Pancreas (tissue), 10 donors: Measurements from ENCODE around the gene SLC27A3. TPM values are rescaled to one million over a fixed set of nuclear protein-coding genes. Genes with fewer than 3 reads are reported as not detected.

Source experiments
- ATAC-seq, 4 donors: fragments of 200-7000 bp; cut with Tn5 transposase; one replicate each; pipeline versions ENCODE4 v1.8.0 to v1.9.1; 2020; ENCODE audit warnings: mild to moderate bottlenecking in 4 of 4, moderate library complexity in 4 of 4
- DNase-seq, 6 donors: peaks; one replicate each; pipeline ENCODE4 v3.0.0-alpha.2; 2020
- FAIRE-seq: peaks from 2 replicates; lab custom pipeline; 2012; peaks lifted over from hg19 to GRCh38; lab: Jason Lieb, UNC
- H3K27ac ChIP-seq, 4 donors: fragments of 200-600 bp; sonication (generic); 1 replicate in 3 of 4; 2 replicates in 1 of 4; pipeline versions ENCODE4 v1.5.0 to v1.8.0; 2020
- H3K27me3 ChIP-seq, 4 donors: fragments of 200-600 bp; one replicate each; pipeline ENCODE4 v1.8.0; 2021
- H3K36me3 ChIP-seq, 3 donors: fragments of 200-600 bp; sonication (generic) in 1 of 3; one replicate each; pipeline versions ENCODE4 v1.5.0 to v1.8.0; 2020 to 2021
- H3K4me1 ChIP-seq, 3 donors: fragments of 200-600 bp; one replicate each; pipeline ENCODE4 v1.8.0; 2021
- H3K4me3 ChIP-seq, 4 donors: fragments of 200-600 bp; sonication (generic) in 2 of 4; one replicate each; pipeline versions ENCODE4 v1.5.0 to v1.8.0; 2020 to 2021
- H3K9me3 ChIP-seq, 4 donors: fragments of 200-600 bp; one replicate each; pipeline ENCODE4 v1.8.0; 2021
- CTCF ChIP-seq, 4 donors: fragments of 200-600 bp; sonication (generic) in 3 of 4; IDR thresholded peaks; one replicate each; pipeline versions ENCODE4 v1.5.0 to v1.8.0; 2021; ENCODE audit warnings: antibody characterized with exemption in 4 of 4
- WGBS, 2 donors: extraction: QIAGEN DNeasy Blood & Tissue Kit; methylation state at CpG; one replicate each; pipeline ENCODE4 v1.1.7; 2013; 5-methylcytosine and 5-hydroxymethylcytosine counted together
- intact Hi-C, 3 donors: fragments of 100-400 bp; cut with DNase I; formaldehyde crosslinking; loops; one replicate each; pipeline versions ENCODE4 v1.11.1 to v1.14.2; 2022
- polyA plus RNA-seq, 2 donors: library from polyadenylated mRNA; stranded (reverse); fragments of 200-250 nt; gene quantifications; one replicate each; pipeline ENCODE4 v1.2.3, GENCODE V29; 2013
- total RNA-seq, 6 donors: library from RNA; stranded (reverse); fragmentation: NEBNext Ultra II Directional in 4 of 6; extraction: Animal tissue kit (Norgen Biotek cat#: 25700) in 4 of 6; gene quantifications; one replicate each; pipeline versions ENCODE4 v1.2.1 to v1.2.4, GENCODE V29; 2021 to 2023
- donor health status: healthy with polysubstance abuse.
- donor health status: DM: no; HTN: no; CAD: no; lungs with moderate emphysema.
- donor health status: DM: no; HTN: no; CAD: no.
- donor health status: control.
- donor health status: control.
- donor health status: Bipolar disorder and iron deficiency.
- donor health status: DM: yes; HTN: yes; CAD: no.
- donor health status: DM: no; HTN: no; CAD: no.
- donor health status: DM: no; HTN: no; CAD: no.
- donor health status: DM: yes; HTN: yes; CAD: no.

Gene SLC27A3
- total and polyA plus RNA-seq, 8 donors, result 9.0 to 64.0 (median 13.1) TPM

- TF ChIP-seq CTCF (IDR thresholded peaks at IDR 0.05), result no peak
- Histone ChIP-seq H3K36me3 (peaks cover 0 to 20% (median 0%) of the 10 kb centered on the region in 3 donors), H3K4me1 (peaks cover 10 to 22% (median 14%) of the 10 kb centered on the region in 3 donors), H3K27me3 (no peaks in the 10 kb centered on the region), H3K9me3 (no peaks in the 10 kb centered on the region), H3K27ac (no peak overlapping the region), H3K4me3 (no peak overlapping the region)
- DNase-seq (no peak), ATAC-seq (no peak), FAIRE-seq (no peak)
- intact Hi-C loops, result no loop called here
- WGBS, 2 donors, result 94 to 97% methylated on average over 2 of the region's 2 CpGs
Observed at GRCh38 chr1:153771261-153771660, 3.9 kb upstream of the SLC27A3 start.

- Histone ChIP-seq H3K36me3 (peaks cover 0 to 20% (median 0%) of the 10 kb centered on the region in 3 donors), H3K9me3 (no peaks in the 10 kb centered on the region), H3K27me3 (no peaks in the 10 kb centered on the region), H3K4me1 (peaks cover 13 to 28% (median 19%) of the 10 kb centered on the region in 3 donors), H3K27ac (no peak overlapping the region), H3K4me3 (no peak overlapping the region)
- FAIRE-seq (no peak), ATAC-seq (no peak), DNase-seq (peak in 2 of 6 donors; percentile 27 to 58)
- no peak for TF ChIP-seq CTCF (IDR thresholded peaks at IDR 0.05)
- 82 to 88% methylated on average over 20 to 21 of the region's 21 CpGs for WGBS, 2 donors
- intact Hi-C loops, result no loop called here
Observed at GRCh38 chr1:153771841-153772593, 3.2 kb upstream of the SLC27A3 start.

GRCh38 chr1:153773096-153773921 lies 1.9 kb upstream of the SLC27A3 start:
- no peak overlapping the region for H3K4me3 ChIP-seq
- 77 to 80% methylated on average over 12 of the region's 12 CpGs for WGBS, 2 donors
- TF ChIP-seq CTCF (IDR thresholded peaks at IDR 0.05), result no peak
- no peaks in the 10 kb centered on the region for H3K9me3 ChIP-seq
- ATAC-seq, result no peak
- no peaks in the 10 kb centered on the region for H3K27me3 ChIP-seq
- no peak for FAIRE-seq
- intact Hi-C loops, result no loop called here
- no peak for DNase-seq
- peaks cover 0 to 16% (median 0%) of the 10 kb centered on the region in 3 donors for H3K36me3 ChIP-seq
- peak overlapping the region in 2 of 4 donors; percentile 19 to 22 for H3K27ac ChIP-seq
- peaks cover 13 to 36% (median 18%) of the 10 kb centered on the region in 3 donors for H3K4me1 ChIP-seq

GRCh38 chr1:153774026-153774595 lies 1.1 kb upstream of the SLC27A3 start:
- Histone ChIP-seq H3K27me3 (no peaks in the 10 kb centered on the region), H3K9me3 (no peaks in the 10 kb centered on the region), H3K4me1 (peaks cover 7 to 33% (median 10%) of the 10 kb centered on the region in 3 donors), H3K36me3 (peaks cover 0 to 16% (median 0%) of the 10 kb centered on the region in 3 donors), H3K4me3 (no peak overlapping the region), H3K27ac (peak overlapping the region in 2 of 4 donors; percentile 70 to 78)
- intact Hi-C loops, result no loop called here
- WGBS, 2 donors, result 81 to 85% methylated on average over 8 of the region's 8 CpGs
- TF ChIP-seq CTCF (IDR thresholded peaks at IDR 0.05), result no peak
- DNase-seq, result peak in 1 of 6 donors; percentile 21
- FAIRE-seq, result no peak
- no peak for ATAC-seq
